ENCODE data around the gene PPM1H. TPM values are rescaled to one million over a fixed set of nuclear protein-coding genes. Genes with fewer than 3 reads are reported as not detected.

Gene PPM1H
- total RNA-seq, 1 donor from 2014 or later: 0.79 TPM

- FAIRE-seq (no peak), DNase-seq (ENCODE audit: low read depth) (no peak)
- Histone ChIP-seq H3K27me3 (ENCODE audit: control insufficient read depth, insufficient read depth, low read length) (no peaks in the 10 kb centered on the region), H3K36me3 (ENCODE audit: control insufficient read depth, insufficient read depth, low read length) (no peaks in the 10 kb centered on the region), H3K4me3 (ENCODE audit: low read depth, low read length) (no peak overlapping the region)
- TF ChIP-seq CTCF (IDR thresholded peaks at IDR 0.05; ENCODE audit: insufficient read depth, low read length, severe bottlenecking): no peak
These were observed 229.1 kb downstream of the PPM1H start for GRCh38 chr12:62705846-62706245.

- H3K4me3 ChIP-seq (ENCODE audit: low read depth, low read length): no peak overlapping the region
- FAIRE-seq: no peak
- no peak for TF ChIP-seq CTCF (IDR thresholded peaks at IDR 0.05; ENCODE audit: insufficient read depth, low read length, severe bottlenecking)
- DNase-seq (ENCODE audit: low read depth): peak; percentile 74
- H3K36me3 ChIP-seq (ENCODE audit: control insufficient read depth, insufficient read depth, low read length): no peaks in the 10 kb centered on the region
- no peaks in the 10 kb centered on the region for H3K27me3 ChIP-seq (ENCODE audit: control insufficient read depth, insufficient read depth, low read length)
These were observed 232.0 kb downstream of the PPM1H start for GRCh38 chr12:62703011-62703380.

- Histone ChIP-seq H3K27me3 (ENCODE audit: control insufficient read depth, insufficient read depth, low read length) (no peaks in the 10 kb centered on the region), H3K4me3 (ENCODE audit: low read depth, low read length) (no peak overlapping the region), H3K36me3 (ENCODE audit: control insufficient read depth, insufficient read depth, low read length) (no peaks in the 10 kb centered on the region)
- FAIRE-seq (no peak), DNase-seq (ENCODE audit: low read depth) (no peak)
- no peak for TF ChIP-seq CTCF (IDR thresholded peaks at IDR 0.05; ENCODE audit: insufficient read depth, low read length, severe bottlenecking)
These were observed 233.5 kb downstream of the PPM1H start for GRCh38 chr12:62701492-62701891.

- H3K4me3 ChIP-seq (ENCODE audit: low read depth, low read length): no peak overlapping the region
- H3K27me3 ChIP-seq (ENCODE audit: control insufficient read depth, insufficient read depth, low read length): no peaks in the 10 kb centered on the region
- FAIRE-seq (no peak), DNase-seq (ENCODE audit: low read depth) (no peak)
- no peak for TF ChIP-seq CTCF (IDR thresholded peaks at IDR 0.05; ENCODE audit: insufficient read depth, low read length, severe bottlenecking)
- no peaks in the 10 kb centered on the region for H3K36me3 ChIP-seq (ENCODE audit: control insufficient read depth, insufficient read depth, low read length)
These were observed 234.7 kb downstream of the PPM1H start for GRCh38 chr12:62700091-62700880.

GRCh38 chr12:62698701-62699101, 236.2 kb downstream of the PPM1H start:
- no peak for TF ChIP-seq CTCF (IDR thresholded peaks at IDR 0.05; ENCODE audit: insufficient read depth, low read length, severe bottlenecking)
- FAIRE-seq (no peak), DNase-seq (ENCODE audit: low read depth) (peak; percentile 33)
- Histone ChIP-seq H3K4me3 (ENCODE audit: low read depth, low read length) (no peak overlapping the region), H3K36me3 (ENCODE audit: control insufficient read depth, insufficient read depth, low read length) (no peaks in the 10 kb centered on the region), H3K27me3 (ENCODE audit: control insufficient read depth, insufficient read depth, low read length) (no peaks in the 10 kb centered on the region)

- TF ChIP-seq CTCF (IDR thresholded peaks at IDR 0.05; ENCODE audit: insufficient read depth, low read length, severe bottlenecking): no peak
- FAIRE-seq (no peak), DNase-seq (ENCODE audit: low read depth) (no peak)
- H3K4me3 ChIP-seq (ENCODE audit: low read depth, low read length): no peak overlapping the region
- H3K36me3 ChIP-seq (ENCODE audit: control insufficient read depth, insufficient read depth, low read length): no peaks in the 10 kb centered on the region
- H3K27me3 ChIP-seq (ENCODE audit: control insufficient read depth, insufficient read depth, low read length): no peaks in the 10 kb centered on the region
These were observed 237.1 kb downstream of the PPM1H start for GRCh38 chr12:62697893-62698292.
